Activated naive CD4-positive, alpha-beta T cell treated with anti-CD3 and anti-CD28 coated beads, Interleukin-2, amount 10 ng/mL, durations not matched to agents 7 days and 5 days (primary cell): ENCODE results near the gene ARHGEF40.
A peak's percentile ranks its signal among the peaks of the same experiment; 100 is the strongest.

ENCODE experiments used
- CTCF ChIA-PET: fragments of 350-600 bp; sonication (Branson Sonifier 250); formaldehyde crosslinking; loops from one replicate; lab custom pipeline; 2021; ENCODE audit warnings: antibody characterized with exemption; lab: Charles Lee
- DNase-seq: peaks from one replicate; pipeline ENCODE4 v3.0.0-alpha.2; 2020
- H3K27ac Mint-ChIP-seq: one replicate; pipeline ENCODE4 v1.8.0; 2021; ENCODE audit warnings: mild to moderate bottlenecking, moderate library complexity, mixed read lengths
- H3K27me3 Mint-ChIP-seq: one replicate; pipeline ENCODE4 v1.8.0; 2021; ENCODE audit warnings: mild to moderate bottlenecking, mixed read lengths
- H3K36me3 Mint-ChIP-seq: one replicate; pipeline ENCODE4 v1.8.0; 2021; ENCODE audit warnings: mixed read lengths
- H3K4me1 Mint-ChIP-seq: one replicate; pipeline ENCODE4 v1.8.0; 2021; ENCODE audit warnings: mixed read lengths
- H3K4me3 Mint-ChIP-seq: one replicate; pipeline ENCODE4 v1.8.0; 2021; ENCODE audit warnings: mild to moderate bottlenecking, moderate library complexity, mixed read lengths
- H3K9me3 Mint-ChIP-seq: one replicate; pipeline ENCODE4 v1.8.0; 2021; ENCODE audit warnings: mixed read lengths

ARHGEF40 gene

DNA sequence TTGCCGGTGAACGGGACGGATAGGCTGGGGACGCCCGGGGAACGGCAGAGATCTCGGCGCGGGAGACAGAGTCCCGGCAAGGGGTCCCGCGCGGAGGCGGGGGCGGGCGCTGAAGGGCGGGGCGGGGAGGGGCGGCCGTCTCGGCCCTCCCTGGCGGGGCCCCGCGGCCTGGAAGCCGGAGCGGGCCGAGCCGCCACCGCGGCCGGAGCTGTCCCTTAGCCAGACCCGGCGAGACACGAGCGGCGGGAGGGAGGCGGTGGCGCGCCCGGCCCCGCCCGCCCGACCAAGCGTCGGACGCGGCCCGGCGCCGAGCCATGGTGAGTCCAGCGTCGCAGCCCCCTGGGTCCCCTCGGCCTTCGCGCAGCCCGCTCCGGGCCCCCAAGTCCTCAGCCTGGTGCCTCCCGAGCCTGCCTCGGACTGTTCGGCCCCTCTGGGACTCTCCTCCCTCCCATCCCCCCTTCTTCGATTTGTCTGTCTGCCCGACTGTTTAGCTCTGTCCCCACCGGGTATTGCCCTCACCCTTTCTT is at the start of gene ARHGEF40:
ARHGEF40 (plus strand) TSS at position 222 of the 527 bp plus-strand sequence; CDS start at position 315, 93 bp downstream.
- CTCF ChIA-PET, result interaction anchor here (0.8 to 3.6 kb wide), 6 partner anchors 14 to 55 kb away, joined by 4 to 36 read pairs (median 21); no protein-coding TSS in a partner anchor
- DNase-seq, result peak; percentile 38

GRCh38 chr14:21020977-21021545 is 49.0 kb upstream of the ARHGEF40 start:
- CTCF ChIA-PET, result interaction anchor here (1.5 to 11.3 kb wide), 4 partner anchors 15 to 84 kb away, joined by 6 to 174 read pairs (median 8); partner anchors contain the start of gene RNASE7
- peaks cover 50% of the 10 kb centered on the region for H3K27me3 Mint-ChIP-seq
- no peaks in the 10 kb centered on the region for H3K36me3 Mint-ChIP-seq
- no peak for DNase-seq
- H3K9me3 Mint-ChIP-seq, result no peaks in the 10 kb centered on the region
- H3K27ac Mint-ChIP-seq, result no peak overlapping the region
- no peak overlapping the region for H3K4me3 Mint-ChIP-seq
- peaks cover 13% of the 10 kb centered on the region for H3K4me1 Mint-ChIP-seq

More for the DNA sequence above, at the start of gene ARHGEF40:
- Mint-ChIP-seq H3K27me3 (peaks cover 97% of the 10 kb centered on the region), H3K4me3 (peak within 1 kb of the TSS; percentile 52), H3K4me1 (peaks cover 34% of the 10 kb centered on the region), H3K36me3 (no peaks in the 10 kb centered on the region), H3K9me3 (no peaks in the 10 kb centered on the region), H3K27ac (no peak within 1 kb of the TSS)

GRCh38 chr14:21022686-21023085 is 47.4 kb upstream of the ARHGEF40 start:
- no peaks in the 10 kb centered on the region for H3K36me3 Mint-ChIP-seq
- DNase-seq, result no peak

GRCh38 chr14:21023174-21023573 is 46.9 kb upstream of the ARHGEF40 start:
- Mint-ChIP-seq H3K27me3 (peaks cover 62% of the 10 kb centered on the region), H3K27ac (no peak overlapping the region), H3K36me3 (no peaks in the 10 kb centered on the region), H3K4me1 (peaks cover 13% of the 10 kb centered on the region), H3K4me3 (no peak overlapping the region), H3K9me3 (no peaks in the 10 kb centered on the region)
- no peak for DNase-seq
- CTCF ChIA-PET, result interaction anchor here (1.4 to 1.7 kb wide), 3 partner anchors 8 to 81 kb away, joined by 3 to 13 read pairs (median 5); no protein-coding TSS in a partner anchor

More at GRCh38 chr14:21022686-21023085, 47.4 kb upstream of the ARHGEF40 start:
- no peak overlapping the region for H3K4me3 Mint-ChIP-seq
- H3K27ac Mint-ChIP-seq, result no peak overlapping the region
- CTCF ChIA-PET, result interaction anchor here (1.4 to 1.7 kb wide), 2 partner anchors 8 to 17 kb away, joined by 5 to 13 read pairs; no protein-coding TSS in a partner anchor
- no peaks in the 10 kb centered on the region for H3K9me3 Mint-ChIP-seq
- H3K27me3 Mint-ChIP-seq, result peaks cover 62% of the 10 kb centered on the region
- H3K4me1 Mint-ChIP-seq, result peaks cover 13% of the 10 kb centered on the region

DNA sequence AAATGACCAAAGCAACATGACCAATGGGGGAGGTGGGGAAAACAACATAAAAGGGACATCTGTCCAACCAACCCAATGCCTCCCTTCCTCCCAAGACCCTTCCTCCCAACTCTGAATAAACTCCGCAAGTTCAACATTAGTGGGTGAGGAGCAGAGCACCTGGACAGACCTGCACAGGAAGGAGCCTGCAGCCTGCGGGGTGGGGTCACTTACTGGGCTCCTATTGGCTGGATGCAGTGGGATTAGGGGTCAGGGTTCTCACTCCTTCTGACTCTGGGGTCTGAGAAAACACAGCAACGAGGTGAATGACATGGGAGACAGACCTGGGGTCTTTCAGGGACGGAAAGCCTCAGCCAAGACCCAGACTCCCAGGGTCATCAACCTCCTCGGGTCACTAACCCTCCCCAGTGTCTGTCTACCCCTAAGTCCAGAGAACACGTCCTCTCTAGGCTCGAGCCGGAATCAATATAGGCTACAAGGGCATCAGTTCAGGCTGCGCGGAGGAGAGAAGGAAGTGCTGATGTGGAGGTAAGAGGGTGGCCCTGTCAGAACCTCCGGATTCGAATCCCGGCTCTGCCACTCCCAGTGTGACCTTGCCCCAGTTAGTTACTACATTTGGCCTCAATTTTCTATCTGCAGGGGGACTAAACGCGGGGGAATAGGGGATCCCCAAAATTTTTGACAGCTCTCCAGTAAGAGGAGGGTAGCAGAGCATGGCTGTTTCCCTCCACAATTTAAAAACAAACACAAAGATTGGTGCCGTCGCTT is 46.1 kb upstream of the ARHGEF40 start:
- no peaks in the 10 kb centered on the region for H3K9me3 Mint-ChIP-seq
- peaks cover 13% of the 10 kb centered on the region for H3K4me1 Mint-ChIP-seq
- no peak overlapping the region for H3K27ac Mint-ChIP-seq

DNA sequence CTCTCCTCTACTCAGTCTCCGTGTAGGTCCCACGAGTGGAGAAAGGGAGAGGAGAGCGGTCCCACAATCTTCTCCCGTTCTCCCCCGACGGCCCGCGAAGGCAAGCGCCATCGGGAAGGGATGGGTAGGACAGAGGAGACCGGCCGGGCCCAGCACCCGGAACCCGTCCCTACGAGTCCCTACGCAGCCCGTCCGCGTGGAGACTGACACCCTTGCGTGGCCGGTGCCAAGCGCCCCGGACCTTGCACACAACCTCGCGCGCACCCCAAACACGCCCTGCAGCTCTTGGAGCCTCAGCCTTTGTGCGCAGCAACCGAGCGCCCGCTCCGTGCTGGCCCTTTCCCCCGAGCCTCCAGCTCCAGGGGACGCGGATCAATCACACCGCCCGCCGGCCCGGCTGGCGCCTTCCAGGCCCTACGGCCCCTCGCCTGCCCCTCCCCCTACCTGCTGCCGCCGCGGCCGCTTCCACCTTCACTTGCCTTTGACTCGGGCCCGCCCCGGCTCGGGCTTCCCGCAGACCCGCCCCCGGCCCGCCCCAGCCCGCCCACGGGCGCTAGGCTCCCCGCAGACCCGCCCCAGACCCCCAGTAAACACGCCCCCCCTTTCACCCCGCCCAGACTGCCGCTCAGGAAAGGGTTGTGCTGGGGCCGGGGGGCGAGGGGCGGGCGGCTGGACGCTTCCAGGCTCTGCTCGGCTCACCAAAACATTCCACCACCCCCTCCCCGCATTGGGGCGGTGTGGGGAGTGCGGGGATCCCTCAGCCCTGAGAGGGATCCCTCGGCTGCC is 45.3 kb upstream of the ARHGEF40 start, which contains the start of gene NDRG2:
NDRG2 (minus strand) TSS at position 477 of the 786 bp plus-strand sequence. CDS start 1,746 bp downstream, outside the sequence.
- H3K9me3 Mint-ChIP-seq, result no peaks in the 10 kb centered on the region
- peaks cover 13% of the 10 kb centered on the region for H3K4me1 Mint-ChIP-seq
- CTCF ChIA-PET, result interaction anchor here (0.6 to 1.4 kb wide), 3 partner anchors 10 to 80 kb away, joined by 3 to 4 read pairs (median 3); no protein-coding TSS in a partner anchor
- no peak within 1 kb of the TSS for H3K27ac Mint-ChIP-seq
- peak within 1 kb of the TSS; percentile 75 for H3K4me3 Mint-ChIP-seq
- H3K27me3 Mint-ChIP-seq, result peaks cover 62% of the 10 kb centered on the region
- no peaks in the 10 kb centered on the region for H3K36me3 Mint-ChIP-seq
- peak; percentile 84 for DNase-seq

More for the DNA sequence above, 46.1 kb upstream of the ARHGEF40 start:
- peak; percentile 25 for DNase-seq
- Mint-ChIP-seq H3K27me3 (peaks cover 62% of the 10 kb centered on the region), H3K4me3 (peak overlapping the region; percentile 75), H3K36me3 (no peaks in the 10 kb centered on the region)
- CTCF ChIA-PET, result interaction anchor here (0.6 to 1.7 kb wide), 5 partner anchors 9 to 81 kb away, joined by 3 to 13 read pairs (median 4); no protein-coding TSS in a partner anchor

DNA sequence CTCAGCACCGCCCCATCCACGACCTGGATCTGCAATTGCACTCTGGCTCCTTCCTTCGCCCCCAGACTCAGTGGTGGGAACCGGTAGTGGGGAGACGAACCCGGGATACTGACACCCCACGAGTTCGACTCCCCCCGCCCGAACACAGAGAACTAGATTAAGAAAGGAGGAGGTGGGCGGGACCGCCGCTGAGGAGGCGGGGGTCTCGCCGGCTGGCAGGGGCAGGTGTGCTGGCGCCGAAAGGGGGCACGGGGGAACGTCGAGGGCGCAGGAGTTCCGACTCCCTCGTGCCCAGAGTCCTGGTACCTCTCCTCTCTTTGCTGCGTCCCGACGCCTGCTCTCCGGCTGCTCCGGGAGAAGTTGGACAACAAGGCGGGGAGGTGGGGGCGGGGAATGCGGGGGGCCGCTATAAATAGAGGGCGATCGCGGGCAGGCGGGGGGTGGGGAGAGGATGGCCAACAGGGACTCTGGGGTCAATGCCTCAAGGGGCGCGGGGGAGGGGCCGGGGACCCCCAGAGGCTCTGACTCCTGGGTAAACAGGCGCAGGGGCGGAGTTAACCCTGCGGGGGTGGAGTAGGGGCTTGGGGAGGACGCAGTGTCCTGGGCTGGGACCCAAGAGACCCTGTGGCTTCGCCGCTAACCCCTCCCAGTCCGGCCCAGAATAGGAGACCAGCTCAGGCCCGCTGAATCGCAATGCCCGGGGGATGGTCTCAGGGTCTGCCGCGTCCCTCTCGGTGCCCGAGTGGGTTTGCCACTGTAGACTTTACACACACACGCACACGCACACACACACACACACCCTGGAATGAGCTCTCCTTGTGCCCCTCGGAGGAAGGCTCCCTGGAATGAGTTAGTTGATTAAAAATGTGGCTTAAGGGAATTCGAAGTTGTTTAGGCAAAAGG is 44.5 kb upstream of the ARHGEF40 start:
- Mint-ChIP-seq H3K27me3 (peaks cover 68% of the 10 kb centered on the region), H3K36me3 (no peaks in the 10 kb centered on the region), H3K9me3 (no peaks in the 10 kb centered on the region), H3K4me3 (peak overlapping the region; percentile 75), H3K4me1 (peaks cover 13% of the 10 kb centered on the region), H3K27ac (no peak overlapping the region)
- peak; percentile 27 for DNase-seq
- CTCF ChIA-PET, result interaction anchor here (0.8 to 1.6 kb wide), 5 partner anchors 11 to 77 kb away, joined by 3 to 5 read pairs (median 4); no protein-coding TSS in a partner anchor

- Mint-ChIP-seq H3K9me3 (no peaks in the 10 kb centered on the region), H3K27me3 (peaks cover 66% of the 10 kb centered on the region), H3K4me3 (peak overlapping the region; percentile 11), H3K27ac (peak overlapping the region; percentile 29), H3K4me1 (peaks cover 13% of the 10 kb centered on the region), H3K36me3 (no peaks in the 10 kb centered on the region)
- CTCF ChIA-PET, result interaction anchor here (0.8 to 1.6 kb wide), 4 partner anchors 10 to 77 kb away, joined by 3 to 5 read pairs (median 4); no protein-coding TSS in a partner anchor
- no peak for DNase-seq
These were observed 43.7 kb upstream of the ARHGEF40 start for GRCh38 chr14:21026274-21026987.

DNA sequence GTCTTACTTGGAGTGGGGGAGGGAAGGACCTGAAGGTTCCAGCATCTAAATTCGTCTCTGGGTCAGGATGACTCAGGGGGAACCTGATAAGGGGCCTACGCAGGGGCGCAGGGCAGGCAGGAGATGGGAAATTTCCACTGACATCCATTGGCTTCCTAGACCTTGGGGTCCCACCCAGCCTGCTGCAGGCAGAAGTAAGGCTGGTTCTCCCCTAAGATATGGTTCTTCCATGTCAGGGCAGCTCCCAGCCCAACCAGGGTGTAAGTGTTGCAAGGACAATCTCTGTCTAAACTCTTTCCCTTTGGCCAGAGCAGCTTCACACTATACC is 43.2 kb upstream of the ARHGEF40 start:
- Mint-ChIP-seq H3K27me3 (peaks cover 66% of the 10 kb centered on the region), H3K27ac (no peak overlapping the region), H3K4me1 (peaks cover 13% of the 10 kb centered on the region), H3K4me3 (no peak overlapping the region), H3K9me3 (no peaks in the 10 kb centered on the region), H3K36me3 (no peaks in the 10 kb centered on the region)
- CTCF ChIA-PET, result interaction anchor here (1.3 to 1.6 kb wide), 2 partner anchors 9 to 12 kb away, joined by 3 to 5 read pairs; no protein-coding TSS in a partner anchor
- DNase-seq, result no peak

- DNase-seq, result no peak
- Mint-ChIP-seq H3K9me3 (no peaks in the 10 kb centered on the region), H3K27me3 (peaks cover 54% of the 10 kb centered on the region), H3K36me3 (no peaks in the 10 kb centered on the region), H3K27ac (no peak within 1 kb of the TSS), H3K4me3 (no peak within 1 kb of the TSS), H3K4me1 (no peaks in the 10 kb centered on the region)
- CTCF ChIA-PET, result interaction anchor here (1.3 to 8.2 kb wide), 2 partner anchors 11 to 14 kb away, joined by 4 to 67 read pairs; no protein-coding TSS in a partner anchor
These were observed 40.2 kb upstream of the ARHGEF40 start, which contains the start of gene TPPP2 for GRCh38 chr14:21029917-21030316. Gene TPPP2 (plus strand): TSS chr14:21030217. CDS start chr14:21030582, 365 bp downstream.

DNA sequence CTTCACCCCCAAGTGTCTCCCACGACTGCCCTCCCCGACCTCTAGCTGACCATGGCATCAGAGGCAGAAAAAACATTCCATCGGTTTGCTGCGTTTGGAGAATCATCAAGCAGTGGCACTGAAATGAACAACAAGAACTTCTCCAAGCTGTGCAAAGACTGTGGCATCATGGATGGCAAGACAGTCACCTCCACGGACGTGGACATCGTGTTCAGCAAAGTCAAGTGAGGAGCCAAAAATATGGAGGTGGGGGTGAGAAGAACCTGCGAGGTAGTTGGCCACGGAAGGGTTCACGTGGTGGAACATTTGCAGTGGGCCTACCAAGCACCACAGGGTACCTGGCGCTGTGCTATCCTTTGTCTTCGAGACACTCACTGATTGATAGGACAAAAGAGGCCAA is 39.6 kb upstream of the ARHGEF40 start:
- H3K36me3 Mint-ChIP-seq, result no peaks in the 10 kb centered on the region

More for the DNA sequence above, 39.6 kb upstream of the ARHGEF40 start:
- no peak overlapping the region for H3K27ac Mint-ChIP-seq
- CTCF ChIA-PET, result interaction anchor here (8.2 kb wide), 1 partner anchor 14 kb away, joined by 67 read pairs; no protein-coding TSS in a partner anchor
- H3K4me3 Mint-ChIP-seq, result no peak overlapping the region
- no peak for DNase-seq
- no peaks in the 10 kb centered on the region for H3K9me3 Mint-ChIP-seq
- peaks cover 54% of the 10 kb centered on the region for H3K27me3 Mint-ChIP-seq
- no peaks in the 10 kb centered on the region for H3K4me1 Mint-ChIP-seq
